Liver (tissue), 9 donors: ENCODE results near the gene GNB1L. TPM values are rescaled to one million over a fixed set of nuclear protein-coding genes. Genes with fewer than 3 reads are reported as not detected.

Experiments used
- DNase-seq: peaks from one replicate; pipeline ENCODE4 v3.0.0-alpha.2; 2017; ENCODE audit warnings: low spot score
- H3K27ac ChIP-seq, 2 donors: one replicate each; pipeline ENCODE4 v1.7.0; 2013; ENCODE audit warnings: inconsistent platforms in 2 of 2, low read length in 2 of 2, control low read depth in 1 of 2, low read depth in 1 of 2, mild to moderate bottlenecking in 1 of 2
- H3K27me3 ChIP-seq, 4 donors: one replicate each; pipeline versions ENCODE4 v1.6.1 to v1.7.0; 2013; ENCODE audit warnings: low read length in 3 of 4, inconsistent platforms in 1 of 4, mild to moderate bottlenecking in 1 of 4, moderate library complexity in 1 of 4; ENCODE audit not compliant: control insufficient read depth in 4 of 4, insufficient read depth in 4 of 4
- H3K36me3 ChIP-seq, 4 donors: one replicate each; pipeline versions ENCODE4 v1.6.1 to v1.7.0; 2013; ENCODE audit warnings: low read length in 3 of 4, mild to moderate bottlenecking in 3 of 4, low read depth in 1 of 4, moderate library complexity in 1 of 4; ENCODE audit not compliant: control insufficient read depth in 4 of 4, insufficient read depth in 3 of 4
- H3K4me1 ChIP-seq, 4 donors: one replicate each; pipeline versions ENCODE4 v1.6.1 to v1.7.0; 2013; ENCODE audit warnings: low read length in 3 of 4, mild to moderate bottlenecking in 3 of 4, moderate library complexity in 1 of 4; ENCODE audit not compliant: control insufficient read depth in 4 of 4, insufficient read depth in 4 of 4
- H3K4me3 ChIP-seq, 3 donors: one replicate each; pipeline versions ENCODE4 v1.6.1 to v1.7.0; 2013; ENCODE audit warnings: low read length in 3 of 3, control low read depth in 1 of 3, low read depth in 1 of 3, mild to moderate bottlenecking in 1 of 3
- H3K9ac ChIP-seq, 2 donors: one replicate each; pipeline ENCODE4 v1.7.0; 2013; ENCODE audit warnings: low read length in 2 of 2, mild to moderate bottlenecking in 2 of 2, moderate library complexity in 2 of 2, control low read depth in 1 of 2, low read depth in 1 of 2
- H3K9me3 ChIP-seq, 4 donors: one replicate each; pipeline versions ENCODE4 v1.6.1 to v1.7.0; 2013; ENCODE audit warnings: low read length in 3 of 4; ENCODE audit not compliant: control insufficient read depth in 4 of 4
- CTCF ChIP-seq: fragments of 150-350 bp; IDR thresholded peaks from 2 replicates; pipeline ENCODE4 v1.5.1; 2017; ENCODE audit warnings: improper control_type of control experiment, low read depth, low read length; ENCODE audit not compliant: missing input control
- GABPA ChIP-seq, 2 donors: IDR thresholded peaks in 1 of 2; conservative IDR thresholded peaks in 1 of 2; 2 replicates each; pipeline ENCODE4 v1.6.1; 2016; ENCODE audit warnings: antibody characterized with exemption in 2 of 2, mild to moderate bottlenecking in 1 of 2, moderate library complexity in 1 of 2
- HNF4G ChIP-seq: IDR thresholded peaks from 2 replicates; pipeline ENCODE4 v1.6.1; 2016; ENCODE audit warnings: antibody characterized with exemption
- RAD21 ChIP-seq, 2 donors: IDR thresholded peaks; 2 replicates each; pipeline ENCODE4 v1.6.1; 2016; ENCODE audit warnings: antibody characterized with exemption in 2 of 2, mild to moderate bottlenecking in 2 of 2
- RXRA ChIP-seq, 2 donors: IDR thresholded peaks; 2 replicates each; pipeline ENCODE4 v1.6.1; 2017 to 2018; ENCODE audit warnings: antibody characterized with exemption in 2 of 2, mild to moderate bottlenecking in 1 of 2
- YY1 ChIP-seq: IDR thresholded peaks from 2 replicates; pipeline ENCODE4 v1.6.1; 2016; ENCODE audit warnings: antibody characterized with exemption, mild to moderate bottlenecking
- ZBTB33 ChIP-seq: IDR thresholded peaks from 2 replicates; pipeline ENCODE4 v1.6.1; 2016; ENCODE audit warnings: antibody characterized with exemption
- WGBS: extraction: QIAGEN DNeasy Blood & Tissue Kit; methylation state at CpG from one replicate; pipeline ENCODE4 v1.1.7; 2013; 5-methylcytosine and 5-hydroxymethylcytosine counted together
- polyA plus RNA-seq, 2 donors: library from polyadenylated mRNA; stranded (reverse) in 1 of 2; unstranded in 1 of 2; fragments of 200-250 nt in 1 of 2; fragments of >200 nt in 1 of 2; fragmentation: Nextera tagmentation in 1 of 2; extraction: Ambion mirVana in 1 of 2; gene quantifications; one replicate each; pipeline versions ENCODE4 v1.2.1 to v1.2.3, GENCODE V29; 2013 to 2015
- total RNA-seq, 2 donors: library from RNA; depleted of rRNA; stranded (reverse); fragments of >200 nt; gene quantifications; one replicate each; pipeline ENCODE4 v1.2.3, GENCODE V29; 2014
- donor health status: healthy.
- donor health status: healthy.
- donor health status: healthy.
- donor health status: healthy.
- donor health status: healthy.

The GNB1L gene
- total and polyA plus RNA-seq, 4 donors: 1.5 to 3.6 (median 1.9) TPM

DNA sequence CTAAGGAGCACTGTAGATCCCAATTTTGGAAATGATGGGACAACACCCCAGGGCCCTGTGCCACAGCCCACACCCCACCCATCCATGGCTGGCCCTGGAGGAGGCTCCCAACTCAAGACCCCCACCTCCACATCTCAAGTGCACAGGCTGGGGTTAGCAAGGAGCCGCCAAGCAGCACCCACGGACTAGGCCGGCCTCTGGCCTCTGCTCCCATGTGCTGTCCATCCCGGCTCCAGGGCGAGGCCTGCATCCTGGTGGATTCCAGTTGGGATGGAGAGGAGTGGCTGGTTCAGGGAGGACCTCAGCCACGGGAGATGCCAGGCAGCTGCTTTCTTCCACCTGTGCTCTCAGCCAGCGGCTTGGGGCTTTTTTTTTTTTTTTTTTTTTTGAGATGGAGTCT lies 43.5 kb upstream of the GNB1L start (continued):
- no peak for TF ChIP-seq YY1

GRCh38 chr22:19897726-19898125 lies 43.1 kb upstream of the GNB1L start:
- Histone ChIP-seq H3K4me1 (peaks cover 0 to 4% (median 1%) of the 10 kb centered on the region in 4 donors), H3K27me3 (no peaks in the 10 kb centered on the region), H3K36me3 (peaks cover 6 to 37% (median 16%) of the 10 kb centered on the region in 4 donors), H3K4me3 (no peak overlapping the region), H3K9ac (no peak overlapping the region), H3K9me3 (no peaks in the 10 kb centered on the region), H3K27ac (no peak overlapping the region)
- WGBS: 92% methylated on average over 16 of the region's 16 CpGs
- no peak for DNase-seq
- TF ChIP-seq RAD21 (IDR thresholded peaks at IDR 0.05): no peak

DNA sequence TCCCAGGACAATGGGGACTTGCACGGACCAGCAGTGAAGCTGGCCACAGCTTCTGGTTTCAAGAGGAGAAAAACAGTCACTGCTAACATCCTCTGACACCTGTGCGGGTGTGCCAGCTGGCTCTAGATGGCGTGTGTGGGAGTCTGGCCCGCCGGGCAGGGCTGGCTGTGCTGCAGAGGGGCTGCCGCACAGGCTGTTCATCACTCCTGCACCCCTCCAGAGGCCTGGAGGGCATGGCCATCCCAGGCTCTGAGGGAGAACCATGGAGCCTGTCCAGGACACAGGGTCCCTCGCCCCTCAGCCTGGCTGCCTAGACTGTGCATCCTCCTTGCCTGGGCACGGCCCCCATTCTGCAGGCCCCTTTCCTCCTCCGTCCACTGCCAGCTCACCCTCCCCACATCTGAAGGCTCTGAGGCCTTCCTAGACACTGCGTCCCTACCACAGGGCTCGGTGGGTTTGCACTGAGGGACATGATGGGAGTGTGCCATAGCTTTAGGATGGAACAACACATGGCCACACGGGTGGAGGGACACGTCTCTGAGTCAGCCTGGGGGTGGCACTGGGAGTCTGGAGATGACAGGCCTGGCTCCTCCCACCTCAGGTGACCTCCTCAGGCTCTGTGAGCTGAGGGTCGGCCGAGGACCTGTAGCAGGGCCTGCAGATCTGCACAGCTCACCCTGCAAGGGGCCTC lies 42.1 kb upstream of the GNB1L start:
- Histone ChIP-seq H3K4me3 (no peak overlapping the region), H3K9me3 (no peaks in the 10 kb centered on the region), H3K4me1 (peaks cover 0 to 4% (median 2%) of the 10 kb centered on the region in 4 donors), H3K9ac (no peak overlapping the region), H3K36me3 (peaks cover 0 to 43% (median 15%) of the 10 kb centered on the region in 4 donors), H3K27ac (no peak overlapping the region), H3K27me3 (no peaks in the 10 kb centered on the region)
- TF ChIP-seq HNF4G: no peak
- no peak for TF ChIP-seq RXRA (IDR thresholded peaks at IDR 0.05)
- TF ChIP-seq ZBTB33: no peak
- no peak for TF ChIP-seq RAD21 (IDR thresholded peaks at IDR 0.05)
- TF ChIP-seq CTCF: no peak
- DNase-seq: no peak
- WGBS: 94% methylated on average over 15 of the region's 15 CpGs

DNA sequence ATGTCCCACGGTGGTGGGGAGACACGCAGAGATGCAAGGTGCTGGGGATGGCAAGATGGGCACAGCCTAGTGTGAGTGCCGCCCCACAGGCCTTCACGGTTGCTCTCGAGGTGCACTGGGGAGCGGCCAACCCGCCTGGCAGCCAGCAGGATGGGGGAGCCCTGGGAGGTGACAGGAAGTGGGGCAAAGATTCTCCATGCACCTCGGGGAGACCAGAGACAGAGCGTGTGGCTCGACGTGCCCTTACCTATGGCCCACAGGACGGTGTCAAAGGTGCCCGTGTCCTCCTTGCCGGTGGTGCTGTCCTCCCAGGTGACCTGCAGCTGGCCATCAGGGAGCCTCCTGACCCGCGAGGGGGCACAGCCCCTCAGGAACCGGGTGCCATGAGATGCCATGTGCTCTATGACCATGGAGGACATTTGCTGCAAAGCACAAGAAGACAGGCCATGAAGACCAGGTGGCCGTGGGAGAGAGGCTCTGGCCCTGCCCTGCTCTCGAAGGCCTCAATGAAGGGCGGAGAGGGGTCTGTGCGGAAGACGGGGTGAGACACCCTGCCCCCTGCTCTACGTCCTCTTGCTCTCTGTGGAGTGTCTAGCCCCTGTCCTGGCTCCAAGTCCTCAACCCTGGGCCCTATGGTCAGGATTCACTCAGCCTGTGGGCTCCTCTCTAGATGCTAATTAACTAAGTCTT lies 40.6 kb upstream of the GNB1L start:
- TF ChIP-seq GABPA (IDR thresholded peaks at IDR 0.05 in 1 of 2, conservative IDR thresholded peaks at IDR 0.05 in 1 of 2) (no peak), RXRA (IDR thresholded peaks at IDR 0.05) (no peak)
- Histone ChIP-seq H3K36me3 (peaks cover 0 to 45% (median 14%) of the 10 kb centered on the region in 4 donors), H3K27me3 (no peaks in the 10 kb centered on the region), H3K4me1 (peaks cover 0 to 3% (median 0%) of the 10 kb centered on the region in 4 donors), H3K27ac (no peak overlapping the region), H3K9ac (no peak overlapping the region), H3K9me3 (no peaks in the 10 kb centered on the region), H3K4me3 (no peak overlapping the region)
- WGBS: 95% methylated on average over 23 of the region's 23 CpGs
- no peak for DNase-seq
